HuH-7 (cell line): Measurements from ENCODE around the gene STAG2.

Source experiments
- DNase-seq: peaks from one replicate; pipeline ENCODE4 v3.0.0; 2011; ENCODE audit warnings: low spot score

The STAG2 gene

DNA sequence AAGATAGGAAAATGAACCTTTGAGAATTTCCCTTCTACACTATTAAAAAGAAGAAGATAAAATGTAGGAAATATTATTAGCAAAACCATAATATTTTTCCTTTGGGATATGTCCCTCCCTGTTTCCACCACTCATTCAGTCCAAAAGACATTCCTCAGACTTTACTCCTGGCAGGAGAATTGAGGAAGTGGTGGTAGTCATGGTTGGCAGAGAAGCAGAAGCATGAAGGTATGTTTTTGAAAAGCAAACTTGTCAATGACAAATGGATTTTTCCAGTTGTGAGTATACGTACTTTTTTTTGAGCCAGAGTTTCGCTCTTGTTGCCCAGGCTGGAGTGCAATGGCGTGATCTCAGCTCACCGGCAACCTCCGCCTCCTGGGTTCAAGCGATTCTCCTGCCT is 13.7 kb downstream of the STAG2 start:
- DNase-seq = no peak

DNA sequence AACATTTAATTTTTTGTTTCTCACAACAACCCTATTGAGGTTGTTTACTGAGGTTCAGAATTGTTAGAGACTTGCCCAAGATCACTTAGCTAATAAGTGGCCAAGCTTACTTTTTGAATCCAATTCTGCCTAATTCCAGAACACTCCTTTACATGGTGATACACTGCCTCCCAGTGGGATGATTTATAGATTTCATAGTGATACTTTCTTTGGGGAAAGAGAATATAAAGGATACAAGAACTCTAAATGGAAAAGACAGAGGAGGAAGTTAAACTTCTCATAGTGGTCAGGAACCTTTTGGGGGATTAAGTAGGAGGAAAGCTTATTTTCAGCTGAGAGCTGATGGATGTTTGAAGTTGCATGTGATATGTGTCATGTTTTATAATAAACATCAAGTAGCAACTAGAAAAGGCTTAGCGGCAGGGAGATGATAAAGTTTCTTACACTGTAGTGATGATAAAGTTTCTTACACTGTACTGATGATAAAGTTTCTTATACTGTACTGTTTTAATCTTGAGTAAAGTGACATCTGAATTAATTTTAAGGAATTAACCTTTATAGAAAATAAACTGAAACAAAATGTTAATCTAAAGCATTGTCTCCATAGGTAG is 15.3 kb downstream of the STAG2 start:
- peak; percentile 15 for DNase-seq

DNA sequence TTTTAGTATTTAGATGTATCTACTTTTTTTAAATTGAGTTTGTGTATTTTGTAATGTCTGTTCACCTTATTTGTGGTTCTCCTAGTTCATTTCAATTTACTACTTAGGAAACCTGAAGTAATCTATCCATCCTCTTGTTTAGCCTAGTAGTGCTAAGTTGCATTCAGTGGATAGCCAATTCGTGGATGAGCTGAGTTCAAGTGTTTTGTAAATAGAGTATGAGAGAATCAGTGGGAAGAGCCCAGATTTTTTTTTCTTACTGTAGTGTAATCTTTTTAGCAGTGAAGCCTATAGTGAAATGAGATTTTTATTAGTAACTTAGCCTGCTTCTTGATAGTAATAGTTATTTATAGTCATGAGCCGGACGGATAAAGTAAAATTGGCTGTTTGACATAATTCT is 21.7 kb downstream of the STAG2 start:
- no peak for DNase-seq

DNA sequence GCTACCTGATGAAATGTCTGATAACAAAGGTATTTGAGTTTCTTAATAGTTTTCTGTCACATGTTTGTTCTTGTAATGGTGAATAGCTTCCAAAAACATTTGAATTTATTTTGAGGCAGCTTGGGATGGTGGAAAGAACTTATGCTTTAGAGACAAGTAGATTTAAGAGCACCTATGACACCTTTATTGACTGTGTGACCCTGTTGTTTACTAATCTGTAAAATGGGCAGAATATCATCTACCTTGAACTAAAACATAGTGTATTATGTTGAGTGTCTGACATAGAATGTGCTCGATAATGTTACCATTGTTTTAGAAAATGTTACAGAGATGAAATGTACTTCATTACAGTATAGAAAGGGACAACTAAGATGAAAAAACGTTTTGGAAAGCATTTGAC is 24.9 kb downstream of the STAG2 start:
- DNase-seq = no peak

DNA sequence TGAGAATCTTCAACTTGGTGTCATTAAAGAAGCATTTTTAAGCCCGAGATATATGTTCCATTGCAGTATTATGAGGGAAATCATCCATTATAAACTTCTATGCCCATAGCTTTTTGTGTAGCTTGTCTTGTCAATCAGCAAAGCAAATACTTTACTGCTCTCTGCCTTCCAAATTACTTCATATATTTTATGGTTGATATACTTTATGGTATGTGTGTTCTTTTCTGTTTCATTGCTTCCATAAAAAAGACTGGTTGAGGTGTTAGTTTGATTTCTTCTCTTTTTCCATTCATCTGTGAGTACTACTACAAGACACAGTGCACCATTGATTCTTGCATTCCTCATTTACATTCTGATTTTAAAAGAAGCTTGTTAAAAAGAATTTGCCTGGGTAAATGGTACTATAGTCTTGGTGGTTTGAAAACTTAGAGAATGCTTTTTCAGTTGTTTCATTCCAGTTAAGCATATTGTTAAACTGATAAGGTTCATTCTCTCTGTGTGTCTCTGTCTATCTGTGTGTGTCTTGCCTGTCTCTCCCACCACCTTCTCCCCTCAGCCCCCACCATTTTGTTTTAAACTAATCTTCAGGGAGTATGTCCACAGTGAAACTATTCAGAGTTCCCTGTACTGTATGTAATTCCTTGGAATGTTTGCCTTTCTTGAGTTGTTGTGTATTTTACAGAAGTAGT is 27.1 kb downstream of the STAG2 start:
- DNase-seq = no peak

DNA sequence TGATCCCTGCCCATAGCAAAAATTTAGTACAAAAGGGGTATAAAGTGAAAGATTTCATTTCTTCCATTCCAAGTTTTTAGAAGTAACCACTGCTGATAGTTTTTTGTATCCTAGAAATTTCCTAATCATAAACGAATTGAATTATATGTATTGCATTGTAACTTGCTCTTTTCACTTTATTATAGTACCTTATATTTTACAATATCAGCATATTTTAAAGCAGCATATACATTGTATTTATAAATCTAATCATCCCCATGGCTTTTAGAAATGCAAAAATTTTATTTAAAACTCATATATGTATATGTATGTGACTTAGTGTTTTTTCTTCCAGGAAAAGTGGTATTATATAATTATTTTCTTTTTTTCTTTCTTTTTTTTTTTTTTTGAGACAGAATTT is 27.7 kb downstream of the STAG2 start:
- no peak for DNase-seq

DNA sequence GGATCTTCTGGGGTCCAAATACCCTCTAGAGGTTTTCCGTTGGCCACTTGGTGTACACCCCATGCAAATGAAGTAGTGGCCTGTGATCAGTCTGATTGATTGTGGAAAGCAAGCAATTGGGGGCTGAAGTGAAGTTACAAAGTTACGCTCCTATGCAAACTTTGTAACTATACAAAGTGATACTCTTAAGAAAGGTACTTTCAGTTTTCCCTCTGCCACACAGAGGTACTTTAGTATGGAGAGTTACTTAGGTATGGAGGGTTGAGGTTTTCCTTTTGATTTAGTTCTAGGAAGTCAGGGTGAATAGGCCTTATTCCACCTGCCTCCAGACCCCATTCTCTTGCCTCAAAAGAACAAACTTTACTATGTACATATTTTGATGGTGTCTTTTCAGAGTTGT is 28.7 kb downstream of the STAG2 start:
- no peak for DNase-seq

DNA sequence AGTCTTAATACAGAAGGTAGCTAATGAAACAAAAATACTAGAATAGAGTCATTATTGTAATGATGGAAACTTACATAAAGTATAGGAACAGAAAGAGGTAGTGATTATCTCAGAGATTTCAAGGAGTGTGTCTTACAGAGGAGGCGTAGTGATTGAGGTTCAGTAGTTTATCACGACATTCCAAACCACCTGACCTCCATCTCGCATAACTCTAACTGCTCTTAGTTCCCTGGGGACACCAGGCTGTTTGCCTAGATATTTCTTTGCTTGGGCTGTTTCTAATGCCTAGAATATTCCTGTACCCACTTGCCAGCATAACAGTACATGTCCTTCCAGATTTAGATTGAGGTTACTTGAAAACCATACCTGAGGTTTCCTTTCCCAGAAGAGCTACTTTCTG is 29.1 kb downstream of the STAG2 start:
- DNase-seq = no peak

DNA sequence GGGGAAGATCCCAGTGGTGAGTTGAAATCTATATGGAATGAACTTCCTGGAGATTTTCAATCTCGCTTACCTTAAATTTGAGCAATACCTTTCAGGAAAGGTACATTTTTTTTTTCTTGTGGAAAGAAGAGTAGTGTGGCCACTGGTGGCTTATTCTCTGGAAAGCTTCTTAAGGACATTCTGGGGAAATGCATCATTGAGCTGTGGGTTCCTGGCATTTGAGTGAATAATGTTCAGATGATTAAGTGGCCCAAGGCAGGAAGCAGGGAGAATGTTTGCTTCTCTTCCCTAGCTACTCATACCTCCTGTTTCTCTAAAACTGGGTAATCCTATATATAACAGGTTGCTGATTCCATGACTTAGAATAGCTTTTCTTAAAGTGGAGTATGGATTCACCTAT is 31.8 kb downstream of the STAG2 start:
- no peak for DNase-seq

DNA sequence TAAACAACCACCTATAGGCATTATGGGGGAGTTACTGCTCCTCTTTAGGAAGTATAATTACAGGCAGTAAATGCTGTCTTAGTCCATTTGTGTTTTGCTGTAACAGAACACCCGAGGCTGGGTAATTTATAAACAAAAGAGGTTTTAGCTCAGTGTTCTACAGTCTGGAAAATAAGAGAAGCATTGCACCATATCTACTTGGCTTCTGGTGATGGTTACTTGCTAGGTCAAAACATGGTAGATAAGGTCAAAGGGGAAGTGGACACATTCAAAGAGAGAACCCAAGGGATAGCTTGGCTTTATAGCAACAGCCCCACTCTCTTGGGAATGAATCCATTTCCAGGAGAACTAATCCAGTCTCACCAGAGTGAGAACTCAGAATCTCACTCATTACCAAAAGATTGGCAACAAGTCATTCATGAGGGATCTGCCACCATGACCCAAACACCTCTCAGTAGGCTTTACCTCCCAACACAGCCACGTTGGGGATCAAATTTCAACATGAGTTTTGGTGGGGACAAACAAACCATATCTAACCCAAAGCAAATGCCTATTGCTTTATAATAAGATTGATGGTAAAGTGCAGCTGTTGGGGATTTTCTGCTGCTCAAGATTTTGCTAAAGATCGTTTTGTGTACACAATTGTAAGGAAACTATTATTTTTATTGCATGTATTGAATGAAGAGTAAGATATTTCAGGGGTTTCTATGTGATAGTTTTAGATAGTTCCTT is 32.6 kb downstream of the STAG2 start:
- DNase-seq = no peak

DNA sequence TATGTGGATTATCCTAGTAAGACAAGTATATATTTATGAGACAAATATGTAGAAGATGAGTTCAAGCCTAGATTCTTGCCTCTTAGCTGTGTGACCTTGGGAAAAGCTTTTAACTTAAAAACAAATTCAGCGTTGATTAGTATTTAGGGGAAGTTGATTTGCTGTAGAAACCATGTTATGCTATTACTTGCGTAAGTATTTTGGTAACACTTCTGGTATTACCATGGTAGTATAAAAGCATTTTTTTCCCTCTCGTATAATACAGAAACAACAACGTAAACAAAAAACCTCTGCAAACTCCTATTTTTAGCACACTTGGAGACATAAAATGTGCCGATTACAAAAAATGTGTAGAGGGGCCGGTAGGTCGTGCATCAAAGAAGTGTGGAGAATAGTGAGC is 33.2 kb downstream of the STAG2 start:
- no peak for DNase-seq

DNA sequence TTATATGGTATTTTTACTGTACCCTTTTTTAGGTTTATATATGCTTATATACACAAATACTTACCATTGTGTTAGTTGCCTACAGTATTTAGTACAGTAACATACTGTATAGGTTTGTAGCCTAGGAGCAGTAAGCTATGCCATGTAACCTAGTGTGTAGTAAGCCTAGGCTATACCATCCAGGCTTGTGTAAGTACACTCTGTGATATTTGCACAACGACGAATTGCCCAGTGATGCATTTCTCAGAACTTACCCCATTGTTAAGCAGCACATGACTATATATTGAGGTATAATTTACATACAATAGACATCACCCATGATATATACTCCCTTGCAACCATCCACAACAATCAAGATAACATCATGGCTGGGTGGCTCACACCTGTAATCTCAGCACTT is 40.1 kb downstream of the STAG2 start:
- no peak for DNase-seq

DNA sequence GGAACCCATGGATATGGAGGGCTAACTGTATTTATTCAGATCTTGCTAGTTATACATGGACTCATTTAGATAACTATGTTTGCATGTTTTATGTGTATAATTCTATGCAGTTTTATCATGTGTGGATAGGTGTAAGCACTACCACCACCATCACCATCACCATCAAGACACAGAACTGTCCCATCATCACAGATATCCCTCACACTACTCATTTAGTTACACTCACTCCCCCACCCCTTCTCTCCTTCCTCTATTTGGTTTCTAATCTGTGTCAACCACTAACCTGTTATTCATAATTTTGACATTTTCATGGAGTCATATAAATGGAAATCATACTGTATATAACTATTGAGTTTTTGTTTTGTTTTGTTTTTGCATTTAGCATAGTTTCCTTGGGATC is 43.7 kb downstream of the STAG2 start:
- DNase-seq = no peak

DNA sequence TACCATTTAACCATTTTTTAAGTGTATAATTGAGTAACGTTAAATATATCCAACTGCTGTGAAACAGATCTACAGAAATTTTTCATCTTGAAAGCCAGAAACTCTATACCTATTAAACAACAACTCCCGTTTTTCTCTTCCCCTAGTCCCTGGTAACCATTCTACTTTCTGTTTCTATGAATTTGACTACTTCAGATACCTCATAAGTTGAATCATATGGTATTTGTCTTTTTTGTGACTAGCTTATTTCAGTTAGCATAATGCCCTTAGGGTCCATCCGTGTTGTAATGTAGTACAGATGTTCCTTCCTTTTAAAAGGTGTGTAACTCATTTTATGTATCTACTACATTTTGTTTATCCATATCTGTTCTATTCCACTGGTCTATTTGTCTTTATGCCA is 48.7 kb downstream of the STAG2 start:
- DNase-seq = no peak

DNA sequence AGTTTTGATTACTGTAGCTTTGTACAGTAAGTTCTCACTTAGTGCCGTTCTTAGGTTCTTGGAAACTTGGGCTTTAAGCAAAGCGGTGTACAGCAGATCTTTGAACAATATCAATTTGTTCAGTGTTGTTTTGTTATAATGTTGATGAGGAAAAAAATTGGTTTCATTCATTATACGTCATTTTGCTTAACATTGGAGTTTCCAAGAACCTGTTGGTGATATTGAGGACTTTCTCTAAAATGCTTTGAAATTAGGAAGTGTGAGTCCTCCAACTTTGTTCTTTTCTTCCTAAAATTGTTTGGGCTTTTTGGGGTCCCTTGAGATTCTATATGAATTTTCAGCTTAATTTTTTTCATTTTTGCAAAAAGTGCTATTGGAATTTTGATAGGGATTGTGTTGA is 49.1 kb downstream of the STAG2 start:
- DNase-seq = no peak

DNA sequence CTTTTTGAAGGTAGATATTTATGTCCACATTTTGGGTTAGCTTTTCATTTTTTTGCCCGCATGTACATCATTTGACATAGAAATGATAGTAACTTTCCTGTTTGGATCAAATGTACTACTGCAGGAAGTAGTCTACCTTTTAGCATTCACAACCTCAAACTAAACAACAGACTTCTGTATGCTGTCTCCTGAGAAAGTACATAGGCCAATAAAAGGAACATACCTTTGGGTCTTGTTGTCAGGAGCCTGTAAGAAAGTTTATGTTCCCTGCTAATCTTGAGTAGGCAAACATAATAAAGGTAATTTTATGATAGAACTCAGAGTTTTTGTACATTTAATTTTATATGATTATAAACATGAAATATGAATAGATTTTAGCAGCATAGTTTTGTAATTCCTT is 54.2 kb downstream of the STAG2 start:
- no peak for DNase-seq

DNA sequence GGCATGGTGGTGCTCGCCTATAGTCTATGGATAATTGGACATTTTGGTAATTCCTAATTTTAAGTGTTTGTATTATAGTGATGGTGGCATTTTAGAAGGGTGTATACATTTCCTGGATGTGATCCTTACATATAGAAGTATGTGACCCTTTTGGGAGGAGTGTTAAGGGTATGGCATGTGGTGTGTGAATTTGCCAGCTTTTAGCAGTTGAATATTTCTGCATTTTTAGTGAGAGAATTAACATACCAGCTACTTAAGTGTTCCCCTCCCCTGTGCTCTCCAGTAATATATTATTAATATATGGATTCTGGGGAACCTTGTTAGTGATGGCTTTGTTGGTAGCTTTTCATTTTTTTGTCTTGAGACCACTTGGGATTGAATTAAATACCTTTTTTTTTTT is 55.3 kb downstream of the STAG2 start:
- no peak for DNase-seq

DNA sequence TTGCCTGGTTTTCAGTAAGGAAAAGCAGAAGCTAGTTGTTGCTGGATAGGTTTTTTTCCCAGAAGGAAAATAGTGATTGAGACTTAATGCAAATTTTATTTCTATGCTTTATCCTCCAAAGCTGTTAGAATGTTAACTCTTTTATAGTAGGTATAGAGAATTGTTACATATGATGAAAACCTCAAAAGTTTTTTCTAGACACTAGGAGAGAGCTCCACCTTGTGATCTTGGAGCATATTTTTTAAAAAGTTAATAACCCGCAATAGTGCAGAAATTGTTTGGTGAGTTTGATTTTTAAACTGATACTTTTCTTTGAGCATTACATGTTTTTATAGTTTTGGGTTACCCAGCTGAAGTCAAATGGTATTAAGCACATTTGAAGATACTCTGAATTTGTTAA is 56.5 kb downstream of the STAG2 start:
- DNase-seq = no peak

DNA sequence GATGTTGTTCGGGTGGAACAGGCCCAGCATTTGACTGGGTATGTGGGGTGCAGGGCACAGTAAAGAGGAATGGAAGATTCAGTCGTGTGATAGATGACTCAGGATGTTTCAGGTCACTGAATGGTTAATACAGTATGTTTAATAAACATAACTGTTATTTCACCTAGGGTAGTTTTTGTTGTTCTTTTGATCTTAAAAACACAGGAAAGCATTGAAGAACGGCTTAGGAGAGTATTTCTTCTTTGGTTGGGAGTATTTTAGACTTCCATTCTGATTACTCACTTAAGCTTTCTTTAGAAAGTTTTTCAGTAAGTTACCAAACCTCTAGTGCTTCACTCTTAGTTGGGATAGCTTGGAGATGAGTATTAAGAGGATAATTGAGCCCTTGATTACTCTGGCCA is 62.3 kb downstream of the STAG2 start:
- DNase-seq = no peak

DNA sequence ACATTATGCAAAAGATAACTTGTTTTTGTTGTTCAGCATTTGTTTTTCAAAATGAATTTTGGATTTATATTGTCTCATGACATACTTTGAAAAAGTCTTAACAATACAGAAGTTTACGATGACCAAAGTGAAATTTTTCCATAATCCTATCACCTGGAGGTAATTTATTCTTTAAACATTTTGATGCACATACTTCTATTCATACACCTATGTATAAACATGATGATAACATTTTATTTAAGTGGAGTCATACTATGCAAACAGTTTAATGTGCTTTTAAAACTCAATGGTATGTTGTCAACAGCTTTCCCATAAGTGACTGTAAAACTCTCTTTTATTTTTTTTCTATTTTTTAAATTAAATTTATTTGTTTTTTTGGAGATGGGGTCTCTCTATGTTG is 65.0 kb downstream of the STAG2 start:
- no peak for DNase-seq

DNA sequence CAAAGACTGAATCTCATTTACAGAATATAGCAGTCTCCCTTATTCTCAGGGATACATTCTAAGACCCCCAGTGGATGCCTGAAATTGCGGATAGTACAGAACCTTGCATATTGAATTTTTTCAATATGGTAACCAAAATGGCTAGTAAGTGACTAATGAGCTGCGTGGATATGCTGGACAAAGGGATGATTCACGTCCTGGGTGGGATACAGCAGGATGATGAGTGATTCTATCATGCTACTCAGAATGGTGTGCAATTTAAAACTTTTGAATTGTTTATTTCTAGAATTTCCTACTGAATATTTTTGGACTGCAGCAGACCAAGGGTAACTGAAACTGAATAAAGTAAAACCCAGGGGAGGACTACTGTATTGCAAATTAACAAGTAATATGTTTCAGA is 66.7 kb downstream of the STAG2 start:
- DNase-seq = no peak

DNA sequence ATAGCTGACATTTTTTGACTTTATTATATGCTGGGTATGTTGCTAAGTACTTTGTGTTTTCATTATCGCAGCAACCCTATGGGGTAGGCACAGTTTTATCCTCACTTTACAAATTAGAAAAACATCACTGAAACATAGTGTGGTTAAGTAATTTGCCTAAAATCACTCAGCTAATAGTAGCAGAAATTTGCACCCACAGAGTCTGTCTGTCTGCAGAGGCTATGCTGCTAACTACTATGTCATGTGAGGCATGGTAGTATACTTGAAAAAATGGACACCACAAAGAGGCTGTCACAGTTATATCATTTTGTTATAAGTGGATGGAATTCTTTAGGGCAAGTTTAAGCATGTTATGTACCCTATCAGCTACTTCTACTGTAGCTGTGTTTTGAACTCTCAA is 69.0 kb downstream of the STAG2 start:
- no peak for DNase-seq

DNA sequence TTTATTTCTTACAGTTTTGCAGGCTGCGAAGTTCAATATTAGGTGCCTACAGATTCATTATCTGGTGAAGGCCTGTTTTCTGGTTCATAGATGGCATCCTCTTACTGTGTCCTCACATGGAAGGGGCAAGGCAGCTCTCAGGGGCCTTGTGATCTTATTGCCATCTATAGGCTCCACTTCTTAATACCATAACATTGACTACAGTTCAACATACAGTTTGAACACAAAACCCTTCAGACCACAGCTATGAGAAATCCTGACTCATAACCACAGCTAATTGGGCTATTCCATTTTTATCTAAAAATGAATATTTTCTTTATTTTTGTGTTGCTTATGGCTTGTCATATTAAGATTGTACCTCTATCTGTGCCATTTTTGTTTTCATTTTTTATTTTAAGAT is 72.3 kb downstream of the STAG2 start:
- DNase-seq = no peak

DNA sequence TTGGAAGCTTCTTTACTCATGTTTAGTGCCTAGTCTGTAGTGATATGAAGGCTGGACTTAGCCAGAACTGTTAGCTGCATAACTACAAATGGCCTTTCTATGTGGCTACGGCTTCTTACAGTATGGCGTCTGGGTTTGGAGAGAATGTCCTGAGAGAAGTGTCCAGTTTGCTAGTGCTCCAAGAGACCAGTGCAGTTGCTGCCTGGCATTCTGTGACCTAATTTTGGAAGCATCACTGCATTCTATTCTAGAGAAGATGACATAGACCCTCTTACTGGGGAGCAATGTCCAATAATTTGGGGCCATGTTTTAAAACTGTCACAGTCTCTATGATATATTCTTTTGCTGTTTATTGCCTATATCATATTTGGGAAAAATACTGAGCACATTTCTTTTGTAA is 74.2 kb downstream of the STAG2 start:
- no peak for DNase-seq
